ENCODE measurements around the gene KCNC2.

DNA sequence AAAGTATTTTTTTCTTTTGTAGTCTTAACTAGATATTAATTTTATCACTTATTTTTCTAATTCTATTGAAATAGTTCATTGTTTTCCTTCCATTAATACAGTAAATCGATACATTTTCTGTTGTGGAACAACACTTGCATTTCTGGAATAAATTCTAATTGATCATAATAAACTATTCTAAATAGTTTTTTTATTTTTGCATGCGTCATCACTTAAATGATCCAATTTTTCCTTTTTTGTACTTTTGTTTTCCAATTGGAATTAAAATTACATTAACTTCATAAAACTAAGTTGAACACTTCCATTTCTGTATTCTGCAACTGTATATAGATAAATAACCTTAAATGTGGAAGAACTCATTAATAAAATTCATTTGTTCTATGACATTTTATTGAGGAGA is 202.5 kb downstream of the KCNC2 start:
- TF ChIP-seq SP1 (IDR thresholded peaks at IDR 0.05) (no peak), NFRKB (IDR thresholded peaks at IDR 0.05) (no peak), ELF4 (IDR thresholded peaks at IDR 0.05) (no peak), FOXM1 (IDR thresholded peaks at IDR 0.05; ENCODE audit: borderline replicate concordance) (no peak), FOXK2 (IDR thresholded peaks at IDR 0.05) (no peak)

Measured in HEK293T (cell line).